ENCODE measurements around the gene TOMM7.
"Not testable (repeated sequence)": the region's sequence is repeated elsewhere in the genome, so short reads cannot be mapped to it uniquely, and the experiment has no call there.

TOMM7 gene

DNA sequence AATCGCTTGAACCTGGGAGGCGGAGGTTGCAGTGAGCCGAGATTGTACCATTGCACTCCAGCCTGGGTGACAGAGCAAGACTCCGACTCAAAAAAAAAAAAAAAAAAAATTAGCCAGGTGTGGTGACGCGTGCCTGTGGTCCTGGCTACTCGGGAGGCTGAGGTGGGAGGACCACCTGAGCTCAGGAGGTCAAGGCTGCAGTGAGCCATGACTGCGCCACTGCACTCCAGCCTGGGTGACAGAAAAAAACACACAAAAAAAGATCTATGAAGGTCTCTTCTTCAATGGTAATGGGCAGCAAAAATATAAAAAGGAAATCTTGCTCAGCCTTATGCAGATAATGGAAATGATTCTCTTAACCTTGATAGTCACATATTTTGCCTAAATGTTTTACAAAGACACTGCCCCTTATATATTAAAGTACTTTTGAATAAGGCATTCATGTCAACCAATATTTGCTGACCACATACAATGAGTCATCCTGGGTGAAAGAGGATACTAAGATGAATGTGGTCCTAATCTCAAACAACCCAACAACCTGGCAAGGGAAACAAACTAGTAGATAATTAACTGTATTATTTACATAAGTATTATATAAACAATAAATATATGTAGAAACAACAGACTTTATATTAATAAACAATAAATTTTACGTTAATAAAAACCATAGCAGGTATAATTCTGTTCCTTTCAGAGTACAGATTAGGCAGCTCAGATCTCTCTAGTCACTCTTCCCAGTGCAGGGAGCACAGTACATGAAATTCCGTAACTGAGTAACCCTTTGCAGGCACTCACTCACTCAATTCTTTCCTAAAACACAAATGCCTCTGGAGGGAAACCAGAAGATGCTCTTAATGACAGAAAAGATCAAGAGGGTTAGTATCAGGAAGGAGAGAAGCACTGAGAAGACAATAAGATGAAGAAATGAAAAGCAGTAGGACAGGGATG, 8.1 kb downstream of the TOMM7 start:
- DNase-seq = no peak

DNA sequence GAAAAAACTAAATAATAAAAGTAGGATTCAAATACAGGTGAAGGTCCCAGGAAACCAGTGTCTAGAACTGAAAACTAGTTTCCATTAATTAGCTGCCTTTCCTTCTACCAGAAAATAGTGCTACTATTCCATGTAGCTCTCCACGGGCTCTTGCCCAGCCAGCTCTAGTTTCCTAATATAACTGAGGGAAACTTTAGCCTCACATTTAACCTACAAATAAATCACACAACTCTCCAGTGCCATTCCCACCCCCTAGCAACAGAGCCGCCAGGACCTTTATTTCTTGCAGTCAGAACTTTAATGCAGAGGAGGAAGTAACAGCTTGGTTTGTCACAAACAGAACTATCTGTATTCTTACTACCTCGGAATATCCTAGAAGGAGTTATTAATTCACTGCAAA, 10.3 kb downstream of the TOMM7 start:
- no peak for DNase-seq

GRCh38 chr7:22811746-22812280, 10.8 kb downstream of the TOMM7 start:
- peak; percentile 44 for DNase-seq

GRCh38 chr7:22810843-22811242, 11.8 kb downstream of the TOMM7 start:
- DNase-seq = no peak

GRCh38 chr7:22809902-22810642, 12.6 kb downstream of the TOMM7 start:
- no peak for DNase-seq

GRCh38 chr7:22808140-22808539, 14.5 kb downstream of the TOMM7 start:
- no peak for DNase-seq

DNA sequence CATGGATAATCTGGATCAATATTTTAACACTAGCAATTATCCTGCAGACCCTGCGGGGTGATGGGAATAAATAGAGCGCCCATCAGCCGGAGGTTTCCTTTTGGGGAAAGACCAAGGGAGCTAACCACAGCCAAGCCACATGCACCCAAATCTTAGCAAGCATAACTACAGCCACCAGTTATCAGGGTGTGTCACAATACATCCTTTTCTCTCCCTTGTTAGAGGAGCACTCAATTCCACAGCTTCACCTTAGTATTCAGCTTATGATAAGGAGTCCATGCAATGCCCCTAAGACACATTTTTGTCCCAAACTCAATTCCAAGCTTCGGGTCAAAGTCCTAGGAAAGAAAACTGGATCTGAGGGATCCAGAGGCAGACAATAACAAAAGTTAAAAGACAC, 15.9 kb downstream of the TOMM7 start:
- no peak for DNase-seq

GRCh38 chr7:22805227-22805626, 17.4 kb downstream of the TOMM7 start:
- DNase-seq = no peak

GRCh38 chr7:22802831-22803230, 19.8 kb downstream of the TOMM7 start:
- not testable (repeated sequence) for DNase-seq

- peak; percentile 25 for DNase-seq
Observed at GRCh38 chr7:22802426-22802825, 20.2 kb downstream of the TOMM7 start.

DNA sequence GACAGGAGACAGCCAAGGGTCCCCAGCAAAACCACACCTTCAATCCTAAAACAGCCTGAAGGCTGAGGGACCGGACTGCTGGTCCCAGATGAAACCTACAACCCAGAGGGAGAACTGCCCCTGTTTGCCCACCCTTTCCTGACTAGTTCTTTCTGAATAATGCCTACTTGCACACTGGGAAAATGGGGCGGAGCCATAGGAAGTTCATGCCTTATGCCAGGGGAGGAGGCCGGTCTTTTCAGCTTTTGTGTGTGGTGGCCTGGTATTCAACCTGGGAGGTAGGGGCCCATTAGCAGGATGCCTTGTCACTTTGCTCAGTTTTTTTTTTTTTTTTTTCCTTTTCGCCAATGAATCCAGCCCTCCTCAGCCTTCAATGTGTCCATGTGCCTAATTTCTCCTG, 20.7 kb downstream of the TOMM7 start:
- DNase-seq = peak; percentile 21

GRCh38 chr7:22799633-22800032, 23.0 kb downstream of the TOMM7 start:
- no peak for DNase-seq

GRCh38 chr7:22793593-22794462, 28.8 kb downstream of the TOMM7 start:
- no peak for DNase-seq

GRCh38 chr7:22791204-22792158, 31.2 kb downstream of the TOMM7 start:
- no peak for DNase-seq

GRCh38 chr7:22790640-22791039, 32.0 kb downstream of the TOMM7 start:
- DNase-seq = not testable (repeated sequence)

DNA sequence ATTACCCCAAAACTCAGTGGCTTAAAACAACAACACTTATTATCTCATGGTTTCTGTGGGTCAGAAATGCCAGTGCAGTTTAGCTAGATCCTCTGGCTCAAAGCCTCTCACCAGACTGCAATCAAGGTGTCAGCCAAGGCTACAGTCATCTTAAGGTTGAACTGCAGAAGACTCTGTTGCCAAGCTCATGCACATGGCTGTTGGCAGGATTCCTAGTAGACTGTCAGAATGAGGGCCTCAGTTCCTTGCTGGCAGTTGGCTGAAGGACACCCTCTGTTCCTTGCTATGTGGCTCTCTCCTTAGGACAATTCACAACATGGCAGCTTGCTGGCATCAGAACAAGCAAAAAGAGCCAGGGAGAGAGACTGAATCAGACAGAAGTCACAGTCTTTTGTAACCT, 34.7 kb downstream of the TOMM7 start:
- no peak for DNase-seq

DNA sequence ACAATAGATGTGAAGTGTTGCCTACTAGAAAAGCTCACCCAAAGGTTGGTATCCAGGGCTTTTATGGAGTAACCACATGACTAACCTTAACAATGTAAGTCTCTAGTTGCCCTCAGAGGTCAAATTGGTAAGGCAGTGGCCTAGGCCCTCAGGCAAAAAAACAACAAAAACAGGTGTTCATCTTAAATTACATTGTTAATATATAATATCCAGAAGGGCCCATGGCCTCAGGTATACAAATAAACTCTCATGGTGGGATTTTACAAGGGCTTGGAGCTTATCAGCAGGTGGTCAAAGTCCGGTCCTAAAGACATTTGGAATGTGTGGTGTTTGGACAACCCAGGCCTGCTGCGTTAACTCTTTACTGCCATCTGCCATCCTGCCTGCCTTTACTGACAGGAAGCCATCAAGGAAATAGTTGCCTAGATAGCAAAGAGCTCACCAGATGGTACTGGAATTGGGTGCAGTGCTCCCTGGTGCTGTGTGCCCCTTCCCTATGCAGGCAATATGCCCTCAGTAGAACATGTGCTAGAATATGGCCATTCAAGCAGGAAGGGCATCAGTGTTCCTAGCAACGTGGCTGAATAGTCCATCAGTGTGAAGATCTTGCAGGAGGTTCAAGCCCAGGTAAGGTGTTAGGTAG, 36.2 kb downstream of the TOMM7 start:
- DNase-seq = peak; percentile 51

GRCh38 chr7:22784346-22784745, 38.3 kb downstream of the TOMM7 start:
- no peak for DNase-seq

- DNase-seq = no peak
Observed at GRCh38 chr7:22783421-22783820, 39.2 kb downstream of the TOMM7 start.

DNA sequence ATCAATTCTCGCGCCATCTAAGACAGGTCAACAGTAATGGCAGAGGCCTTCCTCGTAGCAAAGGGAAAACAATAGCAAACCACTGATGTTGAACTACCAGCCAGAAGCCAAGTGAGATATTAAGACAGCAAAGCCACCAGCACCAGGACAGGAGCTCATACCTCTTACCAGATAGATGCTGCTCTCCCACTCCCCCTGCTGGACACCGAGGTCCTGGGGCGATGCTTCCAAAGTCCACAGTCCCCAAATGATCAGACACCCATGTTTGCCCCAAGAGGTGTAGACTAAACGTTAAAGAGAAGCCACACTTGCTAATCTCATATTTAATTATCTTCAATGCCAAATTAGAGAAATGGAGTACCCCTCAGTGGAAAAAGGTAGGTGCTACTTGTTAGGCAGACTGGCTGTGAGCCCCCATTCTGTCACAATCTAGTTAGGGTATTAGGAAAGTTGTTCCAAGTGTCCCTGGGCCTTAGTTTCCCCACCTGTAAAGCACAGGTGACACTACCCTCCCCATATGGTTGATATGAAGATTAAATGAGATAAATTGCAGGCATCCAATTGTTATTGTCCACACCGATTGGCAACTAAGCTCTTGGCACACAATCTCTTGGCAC, 39.9 kb downstream of the TOMM7 start:
- peak; percentile 76 for DNase-seq
